Activated CD4-positive, CD25-positive, alpha-beta regulatory T cell treated with anti-CD3 and anti-CD28 coated beads, Interleukin-2, amount 50 U/mL, for 24 hours (primary cell): Measurements from ENCODE around the gene GFAP.
A peak's percentile ranks its signal among the peaks of the same experiment; 100 is the strongest.

Source experiments
- ATAC-seq, 2 donors: fragments of 150-1000 bp; cut with Tn5 transposase; one replicate each; pipeline ENCODE4 v1.10.0; 2021; ENCODE audit warnings: mild to moderate bottlenecking in 1 of 2, moderate library complexity in 1 of 2

The GFAP gene

DNA sequence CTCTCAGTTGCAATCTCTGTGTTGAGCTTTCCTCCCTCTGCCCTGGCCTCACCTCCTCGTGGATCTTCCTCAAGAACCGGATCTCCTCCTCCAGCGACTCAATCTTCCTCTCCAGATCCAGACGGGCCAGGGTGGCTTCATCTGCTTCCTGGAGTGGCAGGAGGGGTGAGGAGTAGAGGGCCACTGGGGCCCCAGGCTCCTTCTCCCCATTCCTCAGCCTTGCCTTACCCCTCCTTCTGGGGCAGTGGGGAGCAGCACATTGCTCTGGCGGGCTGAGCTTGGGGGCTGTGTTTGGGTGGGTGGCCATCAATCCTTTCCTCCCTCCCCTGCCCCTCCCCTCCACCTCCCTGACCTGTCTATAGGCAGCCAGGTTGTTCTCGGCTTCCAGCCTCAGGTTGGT, 1.6 kb downstream of the GFAP start:
- ATAC-seq, result no peak

DNA sequence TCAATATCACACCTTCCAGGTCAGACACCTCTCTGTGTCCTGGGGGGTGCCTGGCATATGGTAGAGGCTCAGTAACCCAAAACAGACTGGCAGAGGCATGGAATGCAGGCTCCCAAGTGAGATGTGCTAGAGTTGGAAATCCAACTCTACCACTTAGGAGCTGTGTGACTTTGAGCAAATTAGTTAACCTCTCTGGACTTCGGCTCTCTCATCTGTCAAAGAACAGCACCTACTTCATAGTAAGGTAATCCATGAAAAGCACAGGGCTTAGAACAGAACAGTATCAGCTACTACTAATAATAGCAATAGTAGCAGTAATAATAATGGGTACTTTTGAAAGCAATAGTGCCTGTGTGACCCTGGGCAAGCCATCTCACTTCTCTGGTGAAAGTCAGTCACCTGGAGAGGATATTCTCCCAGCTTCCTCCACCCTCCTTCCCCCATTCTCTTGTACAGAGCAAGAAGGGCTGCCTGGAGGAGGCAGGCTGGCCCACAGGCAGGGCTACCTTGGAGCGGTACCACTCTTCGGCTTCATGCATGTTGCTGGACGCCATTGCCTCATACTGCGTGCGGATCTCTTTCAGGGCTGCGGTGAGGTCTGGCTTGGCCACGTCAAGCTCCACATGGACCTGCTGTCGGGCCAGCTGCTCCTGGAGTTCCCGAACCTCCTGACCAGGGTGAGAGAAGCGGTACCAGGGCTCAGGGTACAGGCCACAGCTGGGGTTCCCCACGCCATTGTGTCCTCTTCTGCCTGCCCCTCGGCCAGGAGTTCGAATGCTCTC, 2.3 kb downstream of the GFAP start:
- ATAC-seq, result no peak

DNA sequence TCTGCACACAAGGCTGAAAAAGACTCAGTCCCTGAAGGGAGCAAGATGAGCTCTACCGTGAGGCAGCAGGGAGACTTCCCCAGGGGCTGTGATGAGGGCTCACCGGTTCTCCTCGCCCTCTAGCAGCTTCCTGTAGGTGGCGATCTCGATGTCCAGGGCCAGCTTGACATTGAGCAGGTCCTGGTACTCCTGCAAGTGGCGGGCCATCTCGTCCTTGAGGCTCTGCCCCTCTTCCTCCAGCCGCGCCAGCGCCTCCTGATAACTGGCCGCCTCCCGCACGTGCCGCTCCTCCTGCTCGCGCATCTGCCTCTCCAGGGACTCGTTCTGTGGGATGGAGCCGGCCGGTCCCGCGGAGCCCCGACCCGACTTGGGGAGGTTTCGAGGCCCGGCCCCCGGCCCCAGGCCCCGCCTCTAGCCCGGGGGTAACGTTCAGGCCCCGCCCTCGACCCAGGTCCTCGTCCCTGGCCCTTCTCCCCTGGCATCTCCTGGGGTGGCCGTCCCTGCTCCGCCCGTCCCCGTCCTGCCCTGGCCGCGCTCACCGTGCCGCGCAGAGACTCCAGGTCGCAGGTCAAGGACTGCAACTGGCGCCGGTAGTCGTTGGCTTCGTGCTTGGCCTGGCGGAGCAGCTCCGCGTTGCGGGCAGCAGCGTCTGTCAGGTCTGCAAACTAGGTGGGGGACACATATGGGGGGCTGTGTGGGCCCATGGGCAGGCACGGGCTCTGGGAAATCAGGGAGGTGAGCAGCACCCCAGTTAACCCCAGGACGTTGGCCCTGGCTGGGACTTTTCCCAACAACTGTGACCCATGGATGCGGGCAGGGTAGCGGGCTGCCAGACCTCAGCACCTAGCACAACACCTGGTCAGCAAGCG, 3.9 kb downstream of the GFAP start:
- peak; percentile 64 to 72 for ATAC-seq

DNA sequence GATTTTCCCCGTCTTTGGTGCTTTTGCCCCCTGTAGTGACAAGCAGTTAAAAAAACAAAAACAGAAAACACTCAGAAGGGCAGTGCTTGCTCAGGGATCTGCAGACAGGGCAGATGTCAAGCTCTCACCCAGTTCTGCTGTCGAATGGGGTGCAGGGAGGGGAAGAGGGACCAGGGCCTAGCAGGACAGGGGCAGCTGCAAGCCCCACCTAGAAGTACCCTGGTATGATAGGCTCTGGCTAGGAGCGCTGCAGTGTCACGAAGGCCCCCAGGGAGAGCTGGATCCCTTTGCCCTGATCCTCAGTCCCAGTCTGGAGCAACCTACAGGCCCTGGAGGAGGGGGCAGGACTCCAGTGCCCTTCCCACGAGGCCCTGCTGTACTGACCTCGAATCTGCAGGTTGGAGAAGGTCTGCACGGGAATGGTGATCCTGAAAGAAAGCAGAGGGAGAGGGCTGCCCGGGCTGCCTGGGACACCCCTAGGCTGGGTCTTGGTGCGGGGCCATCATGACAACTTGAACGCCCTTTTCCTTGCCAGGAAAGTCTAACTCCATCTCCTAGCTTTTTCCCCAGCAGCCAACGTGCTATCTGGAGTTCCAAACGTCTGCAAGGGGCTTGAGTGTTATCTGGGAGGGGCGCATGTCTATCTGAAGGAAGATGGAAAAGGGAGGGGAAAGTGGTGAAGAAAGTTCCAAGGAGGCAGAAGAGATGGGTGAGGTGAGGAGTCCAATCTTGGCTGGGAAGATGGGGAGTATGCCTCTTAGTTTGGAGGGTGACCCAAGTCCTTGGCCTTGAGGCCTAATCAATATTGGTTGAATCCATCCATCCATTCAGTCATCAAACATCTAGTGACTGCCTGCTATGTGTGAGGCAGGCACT, 4.8 kb downstream of the GFAP start:
- no peak for ATAC-seq

DNA sequence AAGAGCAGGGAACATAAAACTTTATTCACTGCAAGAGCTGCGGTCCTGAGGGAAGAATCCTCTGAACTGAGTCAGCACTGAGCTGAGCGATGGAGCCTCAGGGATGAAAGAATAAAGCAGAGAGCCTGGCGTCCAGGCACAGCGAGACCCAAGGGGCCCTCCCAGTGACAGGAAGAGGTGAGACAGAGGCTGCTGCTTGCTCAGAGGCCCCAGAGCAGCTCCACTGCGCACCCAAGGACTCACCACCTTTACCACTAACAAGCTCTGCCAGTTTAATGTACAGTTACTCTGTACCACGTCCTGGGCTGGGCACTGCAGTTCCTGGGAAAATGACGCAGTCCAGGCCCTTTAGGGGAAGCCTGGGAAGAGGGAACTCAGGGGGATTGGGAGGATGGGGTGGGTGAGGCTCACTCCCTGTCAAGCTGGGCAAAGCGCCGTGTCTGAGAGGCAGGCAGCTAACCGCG, 5.6 kb downstream of the GFAP start:
- no peak for ATAC-seq

DNA sequence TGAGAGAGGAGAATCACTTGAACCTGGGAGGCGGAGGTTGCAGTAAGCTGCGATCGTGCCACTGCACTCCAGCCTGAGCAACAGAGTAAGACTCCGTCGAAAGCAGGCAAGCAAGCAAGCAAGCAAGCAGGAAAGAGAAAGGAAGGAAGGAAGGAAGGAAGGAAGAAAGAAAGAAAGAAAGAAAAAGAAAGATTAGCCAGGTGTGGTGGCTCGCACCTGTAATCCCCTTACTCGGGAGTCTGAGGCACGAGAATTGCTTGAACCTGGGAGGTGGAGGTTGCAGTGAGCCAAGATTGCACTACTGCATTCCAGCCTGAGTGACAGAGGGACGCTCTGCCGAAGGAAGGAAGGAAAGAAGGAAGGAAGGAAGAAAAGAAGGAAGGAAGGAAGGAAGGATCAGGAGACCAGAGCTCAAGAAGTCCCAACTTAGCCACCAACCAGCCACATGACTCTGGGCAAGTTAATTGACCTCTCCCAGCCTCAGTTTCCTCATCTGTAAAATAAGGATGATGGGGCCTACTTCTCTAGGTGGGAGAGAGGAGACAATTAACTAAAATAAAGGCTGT, 6.5 kb downstream of the GFAP start:
- no peak for ATAC-seq

DNA sequence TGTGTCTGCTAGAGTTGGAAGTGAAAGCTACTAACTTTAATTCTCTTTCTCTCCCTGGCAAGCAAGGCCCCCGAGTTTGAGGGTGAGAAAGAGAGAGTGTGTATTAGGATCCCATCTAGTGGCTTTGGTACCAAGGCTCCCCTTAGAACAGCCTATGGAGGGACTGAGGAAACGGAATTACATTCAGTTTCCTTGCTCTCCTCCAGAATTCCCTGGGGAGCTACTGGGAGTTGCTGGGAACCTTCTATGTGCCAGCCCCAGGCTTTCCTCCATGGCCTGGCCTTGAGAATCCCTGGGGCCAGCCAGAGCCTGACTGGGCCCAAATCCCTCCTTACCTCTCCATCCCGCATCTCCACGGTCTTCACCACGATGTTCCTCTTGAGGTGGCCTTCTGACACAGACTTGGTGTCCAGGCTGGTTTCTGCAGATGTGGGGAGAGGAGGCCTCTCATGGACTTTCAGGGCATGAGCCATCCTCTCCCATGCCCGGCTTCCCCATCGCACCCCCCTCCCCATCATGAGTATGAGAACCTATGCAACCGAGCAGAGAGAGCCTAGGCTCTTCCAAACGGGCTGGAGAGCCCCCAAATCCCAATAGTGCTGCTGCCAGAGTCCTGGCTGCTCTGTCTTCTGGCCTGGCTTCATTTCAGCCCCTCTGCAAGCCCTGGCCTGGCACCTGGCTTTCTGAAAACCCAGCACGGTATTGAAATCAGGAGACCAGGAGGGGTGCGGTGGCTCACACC, 7.4 kb downstream of the GFAP start:
- ATAC-seq, result no peak

DNA sequence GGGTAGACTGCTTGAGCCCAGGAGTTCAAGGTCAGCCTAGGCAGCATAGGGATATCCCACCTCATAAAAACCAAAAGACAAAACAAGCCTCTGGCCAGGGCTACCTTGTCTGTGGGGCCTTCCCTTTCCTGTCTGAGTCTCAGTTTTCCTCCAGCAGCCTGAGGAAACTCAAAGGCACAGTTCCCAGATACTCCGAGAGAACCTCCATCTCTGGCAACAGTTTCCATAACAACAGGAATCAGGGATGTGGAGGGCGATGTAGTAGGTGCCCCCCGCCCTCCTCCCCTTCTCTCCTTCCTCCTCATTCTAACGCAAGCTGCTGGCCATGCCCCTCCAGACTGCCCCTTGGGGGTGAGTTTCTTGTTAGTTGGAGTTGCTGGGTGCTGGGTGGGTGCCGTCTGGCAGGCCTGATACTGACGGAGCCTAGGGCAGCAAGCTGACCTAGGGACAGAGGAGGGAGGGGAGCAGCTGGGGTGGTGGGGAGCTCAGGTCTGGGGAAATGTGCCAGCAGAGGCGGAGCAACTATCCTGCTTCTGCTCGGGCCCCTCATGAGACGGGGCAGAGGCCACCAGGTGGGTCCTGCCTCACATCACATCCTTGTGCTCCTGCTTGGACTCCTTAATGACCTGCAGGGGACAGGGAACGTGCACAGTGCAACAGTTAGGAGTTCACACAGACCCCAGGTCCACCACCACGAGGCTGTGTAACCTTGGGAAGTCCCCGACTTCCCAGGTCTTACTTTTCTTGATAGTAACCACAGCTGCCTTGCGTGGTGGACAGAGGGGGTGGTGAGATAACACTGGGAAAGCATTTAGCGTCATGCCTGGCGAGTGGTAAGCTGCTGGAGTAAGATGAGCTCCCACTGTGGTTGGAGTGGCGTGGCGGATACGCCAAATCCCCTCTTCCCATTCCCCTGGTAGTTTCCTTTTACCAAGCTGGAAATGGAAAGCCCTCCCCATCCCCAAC, 8.3 kb downstream of the GFAP start:
- ATAC-seq, result no peak

DNA sequence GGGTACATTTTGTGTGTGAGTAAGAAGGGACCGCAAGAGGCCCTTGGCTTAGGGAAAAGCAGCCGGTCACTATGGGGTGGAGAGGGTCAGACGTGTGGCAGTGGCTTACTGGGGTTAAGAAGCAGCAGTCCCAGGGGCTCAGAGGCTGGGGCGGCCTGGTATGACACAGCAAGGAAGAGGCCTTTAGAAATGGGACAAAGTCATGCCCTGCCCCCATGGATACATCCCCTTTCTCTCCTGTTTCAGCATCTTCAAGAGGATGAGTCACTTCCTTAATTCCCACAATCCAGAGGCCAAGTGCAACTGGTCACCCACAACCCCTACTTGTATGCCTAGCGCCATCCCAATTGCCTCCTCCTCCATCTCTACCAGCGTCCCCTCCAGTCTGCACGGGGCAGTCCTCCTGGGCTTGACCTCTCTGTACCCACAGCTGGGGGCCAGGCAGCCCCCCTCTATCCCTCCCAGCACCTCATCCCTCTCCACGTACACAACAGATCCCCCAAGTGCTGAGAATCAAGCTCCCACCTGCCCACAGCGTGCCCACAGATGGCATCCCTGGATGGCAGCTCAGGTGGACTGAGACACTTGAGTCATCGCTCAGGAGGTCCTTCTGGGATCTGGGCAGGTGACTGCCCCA, 9.2 kb downstream of the GFAP start:
- ATAC-seq, result no peak

DNA sequence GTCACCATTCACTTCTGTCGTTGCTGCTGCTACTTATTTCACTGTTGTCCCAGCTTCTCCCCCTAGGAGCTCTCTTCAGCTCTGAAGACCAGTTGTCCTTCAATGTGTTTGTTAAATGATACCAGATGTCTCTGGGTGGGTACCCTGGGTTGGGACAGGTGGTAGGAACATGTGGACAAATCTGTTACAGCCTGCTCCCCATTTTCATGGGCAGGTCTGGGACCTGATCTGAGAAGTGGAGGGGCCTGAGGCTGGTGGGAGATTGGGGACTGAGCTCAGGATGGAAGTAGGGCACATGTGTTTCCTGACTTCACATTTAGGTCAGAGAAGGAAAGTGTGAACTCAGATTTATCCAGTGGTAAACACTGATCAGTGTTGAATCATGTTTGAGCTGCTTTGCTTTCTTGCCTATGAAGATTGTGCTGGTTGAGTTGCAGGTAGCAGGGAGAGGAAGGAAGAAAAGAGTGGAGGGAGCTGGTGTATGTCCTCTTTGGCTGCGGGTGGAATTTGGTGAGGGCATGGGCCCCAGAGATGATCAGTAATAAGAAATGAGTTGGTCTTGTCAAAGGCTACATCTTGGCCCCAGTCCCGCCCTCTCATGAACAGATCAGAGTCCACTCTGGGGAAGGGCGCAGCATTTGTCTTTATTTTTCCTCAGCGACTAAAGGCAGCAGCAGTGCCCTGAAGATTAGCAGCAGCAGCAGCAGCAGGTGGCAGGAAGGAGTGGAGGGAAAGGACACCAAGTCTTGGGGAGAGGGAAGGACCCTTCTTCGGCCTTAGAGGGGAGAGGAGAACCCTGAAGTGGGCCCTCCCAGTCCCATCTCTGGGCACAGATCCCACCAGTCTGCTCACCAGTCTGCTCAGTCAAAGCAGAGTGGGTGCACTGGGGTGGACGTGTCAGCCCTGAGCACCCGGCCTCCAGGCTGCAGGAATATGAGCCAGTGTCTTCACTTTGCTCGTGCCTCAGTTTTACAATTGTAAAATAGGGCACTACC, 10.0 kb downstream of the GFAP start:
- no peak for ATAC-seq

DNA sequence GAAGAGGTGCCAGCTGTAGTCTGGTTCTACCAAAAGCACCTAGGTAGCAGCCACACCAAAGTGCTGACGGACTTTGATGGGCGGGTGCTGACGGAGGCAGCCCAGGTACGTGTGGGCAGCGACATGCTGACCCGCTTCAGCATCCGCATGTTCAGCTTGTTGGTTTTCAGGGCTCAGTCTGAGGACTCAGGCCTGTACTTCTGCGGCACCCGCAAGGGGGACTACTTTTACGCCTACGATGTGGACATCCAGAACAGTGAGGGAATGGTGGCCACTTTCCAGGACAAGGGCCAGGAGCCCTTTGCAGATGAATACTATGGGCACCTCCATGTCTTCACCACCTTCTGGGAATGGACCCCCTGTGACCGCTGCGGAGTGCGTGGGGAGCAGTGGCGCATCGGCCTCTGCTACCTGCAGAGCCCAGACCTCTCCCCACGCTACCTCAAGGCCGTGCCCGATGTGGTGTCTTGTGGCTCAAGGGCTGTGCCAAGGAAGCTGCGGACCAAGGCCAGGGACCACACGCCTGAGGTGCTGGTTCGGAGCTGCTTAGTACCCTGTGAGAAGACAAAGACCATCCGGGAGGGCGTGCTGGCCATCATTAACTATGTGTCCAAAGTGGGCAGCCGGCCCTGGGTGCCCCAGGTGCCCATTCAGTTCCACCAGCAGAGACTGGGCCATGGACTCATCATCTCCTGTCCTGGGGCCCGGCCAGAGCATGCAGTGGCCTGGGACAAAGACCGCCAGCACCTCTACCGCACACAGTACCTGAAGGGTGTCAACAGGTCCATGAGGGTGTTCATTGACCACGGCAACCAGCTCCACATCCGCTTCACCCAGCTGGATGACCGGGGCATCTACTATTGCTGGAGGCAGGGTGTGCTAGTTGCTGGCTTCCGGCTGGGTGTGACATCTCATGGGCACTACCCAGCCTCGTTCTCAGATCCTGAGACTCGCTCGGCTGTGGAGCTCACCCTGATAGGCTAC, 11.0 kb downstream of the GFAP start:
- ATAC-seq, result no peak

DNA sequence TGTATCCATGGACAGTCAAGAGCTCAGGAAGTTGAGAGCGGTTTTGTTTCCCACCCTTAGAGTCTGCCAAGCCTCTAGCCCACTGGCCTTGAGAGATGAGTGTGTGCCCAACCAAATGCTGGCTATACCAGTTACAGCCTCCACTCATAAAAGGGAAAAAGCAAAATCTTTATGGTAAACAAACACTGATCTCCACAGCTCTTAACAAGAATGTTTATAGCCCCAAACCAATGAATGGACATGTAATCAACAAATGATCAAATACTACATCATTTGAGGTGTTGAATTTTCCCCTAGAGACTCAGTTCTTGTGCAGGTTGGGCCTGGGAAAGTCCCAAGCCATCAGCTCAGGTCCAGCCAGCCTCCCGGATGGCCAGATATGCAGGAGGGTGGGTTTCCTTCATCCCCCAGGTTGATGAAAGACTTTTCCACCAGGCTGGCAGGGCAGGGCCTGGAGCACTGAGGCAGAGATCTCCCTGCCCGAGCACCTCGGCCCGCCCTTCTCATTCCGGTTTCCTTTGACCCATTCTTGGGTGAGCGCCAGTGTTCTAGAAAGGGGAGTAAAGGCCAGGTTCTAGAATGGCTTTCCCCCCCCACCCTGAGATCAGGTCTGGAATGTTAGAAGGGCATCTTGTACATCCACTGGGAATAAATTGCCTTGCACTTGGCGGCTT, 12.2 kb downstream of the GFAP start:
- no peak for ATAC-seq

DNA sequence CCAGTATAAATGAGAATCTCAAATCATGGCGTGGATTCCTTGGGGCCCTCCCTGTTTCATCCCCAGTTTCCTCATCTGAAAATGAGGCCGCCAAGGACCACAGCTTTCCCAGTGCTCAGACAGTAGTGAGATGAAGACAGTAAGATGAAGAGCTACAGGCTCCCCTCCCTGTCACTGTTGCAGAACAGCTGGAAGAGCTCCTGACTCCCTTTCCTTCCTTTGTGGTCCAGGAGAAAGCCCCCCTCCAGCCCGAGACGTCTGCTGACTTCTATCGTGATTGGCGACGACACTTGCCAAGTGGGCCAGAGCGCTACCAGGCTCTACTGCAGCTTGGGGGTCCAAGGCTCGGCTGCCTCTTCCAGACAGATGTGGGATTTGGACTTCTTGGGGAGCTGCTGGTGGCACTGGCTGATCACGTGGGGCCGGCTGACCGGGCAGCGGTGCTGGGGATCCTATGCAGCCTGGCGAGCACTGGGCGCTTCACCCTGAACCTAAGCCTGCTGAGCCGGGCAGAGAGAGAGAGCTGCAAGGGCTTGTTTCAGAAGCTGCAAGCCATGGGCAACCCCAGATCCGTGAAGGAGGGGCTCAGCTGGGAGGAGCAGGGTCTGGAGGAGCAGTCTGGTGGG, 13.1 kb downstream of the GFAP start:
- no peak for ATAC-seq

DNA sequence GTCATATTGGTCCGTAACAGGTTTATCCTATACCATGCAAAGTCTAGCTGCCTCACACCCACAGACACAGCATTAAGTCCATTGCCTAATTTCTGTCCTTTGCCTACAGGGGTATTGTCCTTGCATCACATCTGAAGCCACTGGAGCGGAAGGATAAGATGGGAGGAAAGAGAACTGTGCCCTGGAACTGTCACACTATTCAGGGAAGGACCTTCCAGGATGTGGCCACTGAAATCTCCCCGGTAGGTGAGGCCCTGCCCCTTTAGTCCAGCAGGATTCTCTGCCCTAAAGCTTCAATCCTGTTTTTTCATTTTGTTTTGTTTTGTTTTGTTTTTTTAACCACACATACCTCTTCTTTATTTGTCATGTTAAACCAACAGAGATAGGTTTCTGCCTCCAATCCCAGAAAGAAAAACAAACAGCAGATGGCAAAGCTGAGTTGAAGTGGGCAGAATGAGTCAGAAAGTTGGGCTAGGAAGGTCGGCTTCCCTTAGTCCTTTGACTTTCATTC, 13.8 kb downstream of the GFAP start:
- no peak for ATAC-seq

DNA sequence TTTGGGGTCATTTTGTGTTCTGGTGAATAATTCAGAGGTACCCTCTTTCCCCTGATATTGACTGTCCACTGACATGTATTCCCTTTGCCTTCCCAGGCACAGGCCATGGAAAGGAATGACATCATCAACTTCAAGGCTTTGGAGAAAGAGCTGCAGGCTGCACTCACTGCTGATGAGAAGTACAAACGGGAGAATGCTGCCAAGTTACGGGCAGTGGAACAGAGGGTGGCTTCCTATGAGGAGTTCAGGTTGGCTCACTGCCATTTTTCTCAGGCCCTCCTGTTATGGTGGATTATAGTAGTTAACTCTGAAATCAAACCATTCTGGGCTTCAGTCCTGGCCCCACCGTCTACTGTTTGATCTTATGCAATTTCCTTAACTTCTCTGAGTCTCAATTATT, 14.4 kb downstream of the GFAP start:
- no peak for ATAC-seq
